GM19372 (cell line): ENCODE results near the gene CNR2.
"Not testable (repeated sequence)": the region's sequence is repeated elsewhere in the genome, so short reads cannot be mapped to it uniquely, and the experiment has no call there.

Source experiments
- ATAC-seq: cut with Tn5 transposase; IDR thresholded peaks from one replicate; pipeline ENCODE4 v1.9.1; 2021; ENCODE audit warnings: mild to moderate bottlenecking, low read depth, moderate library complexity; ENCODE audit not compliant: unreplicated experiment

Gene CNR2

GRCh38 chr1:23913212-23913880, at the start of gene CNR2:
TSS of gene CNR2 (minus strand) at chr1:23913362. CDS start at chr1:23875617, 37,745 bp downstream.
- ATAC-seq = no peak

GRCh38 chr1:23960291-23961020, 47.3 kb upstream of the CNR2 start:
- no peak for ATAC-seq

- peak; percentile 75 for ATAC-seq
These were observed 46.5 kb upstream of the CNR2 start, which contains the start of gene PNRC2 for GRCh38 chr1:23959461-23960290. TSS of gene PNRC2 (plus strand) at chr1:23959828. CDS start at chr1:23961458, 1,630 bp downstream.

DNA sequence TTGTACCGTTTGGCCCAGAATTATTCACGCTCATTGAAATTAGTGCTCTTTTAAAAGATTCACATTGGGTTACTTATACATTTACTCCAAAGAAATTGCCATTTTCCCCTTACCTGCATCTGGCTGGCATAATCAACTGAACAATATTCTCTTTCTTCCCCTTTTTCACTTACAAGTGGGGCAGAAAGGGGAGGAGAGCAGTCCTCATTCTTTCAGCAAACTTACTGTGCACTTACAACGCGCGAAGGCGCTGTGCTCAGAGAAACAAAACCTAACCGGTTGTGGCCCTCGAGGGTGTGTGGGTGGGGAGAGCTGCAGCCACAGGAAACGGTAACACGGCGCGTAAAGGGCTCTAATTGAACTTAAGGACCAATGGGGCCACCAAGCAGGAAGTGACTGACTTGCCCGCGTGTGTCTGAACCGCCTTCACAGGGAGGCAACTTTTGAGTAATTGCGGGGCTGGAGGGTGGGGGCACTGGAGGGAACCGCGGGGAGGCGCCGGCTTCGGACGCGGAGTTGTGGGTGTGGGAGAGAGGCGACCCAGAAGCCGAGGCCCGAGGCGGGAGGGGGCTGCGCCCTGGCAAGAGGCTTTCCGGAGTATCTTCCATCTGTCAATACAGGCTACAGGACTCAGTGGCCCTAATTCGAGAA, 45.8 kb upstream of the CNR2 start:
- peak; percentile 58 for ATAC-seq

- not testable (repeated sequence) for ATAC-seq
These were observed 45.1 kb upstream of the CNR2 start for GRCh38 chr1:23958040-23958809.

DNA sequence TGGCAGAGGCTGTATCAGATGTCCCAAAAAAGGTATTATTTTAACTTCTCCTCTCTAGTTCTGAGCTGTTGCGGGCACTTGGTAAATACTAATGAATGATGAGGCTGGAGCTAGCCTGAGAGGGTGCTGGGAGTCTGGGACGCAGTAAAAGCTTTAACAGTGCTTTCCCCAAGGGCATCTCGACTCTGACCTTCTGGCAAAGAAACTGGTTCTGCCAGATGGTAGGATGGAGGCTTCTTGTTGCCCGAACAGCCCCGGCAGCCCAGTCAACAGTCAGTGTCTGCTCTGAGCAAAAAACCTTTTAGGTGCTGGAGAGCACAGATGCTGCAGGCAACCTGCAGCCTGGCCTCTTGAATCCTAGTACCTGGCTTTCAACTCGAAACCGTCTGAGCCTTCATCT, 43.9 kb upstream of the CNR2 start:
- ATAC-seq = no peak

- no peak for ATAC-seq
These were observed 39.9 kb upstream of the CNR2 start for GRCh38 chr1:23953020-23953419.

- ATAC-seq = no peak
These were observed 34.2 kb upstream of the CNR2 start for GRCh38 chr1:23947366-23947765.

- ATAC-seq = no peak
These were observed 23.5 kb upstream of the CNR2 start for GRCh38 chr1:23936481-23937176.

DNA sequence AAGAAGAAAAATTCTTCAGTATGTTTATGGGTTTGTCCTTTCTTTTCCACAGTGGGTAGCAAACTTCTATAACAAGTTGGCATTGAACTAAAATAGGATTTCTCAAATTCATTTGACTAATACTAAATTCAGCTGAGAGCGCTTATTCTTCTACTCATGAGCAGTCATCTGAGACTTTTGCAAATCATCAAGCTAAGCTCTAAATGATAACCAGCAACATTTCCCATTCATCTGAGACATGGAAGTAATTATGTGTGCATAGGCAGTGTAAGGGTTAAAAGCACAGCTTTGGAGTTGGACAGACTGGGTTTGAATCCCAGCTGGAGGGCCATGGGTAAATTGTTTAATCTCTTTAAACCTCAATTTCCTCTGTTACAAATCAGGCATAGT, 18.3 kb upstream of the CNR2 start:
- no peak for ATAC-seq

DNA sequence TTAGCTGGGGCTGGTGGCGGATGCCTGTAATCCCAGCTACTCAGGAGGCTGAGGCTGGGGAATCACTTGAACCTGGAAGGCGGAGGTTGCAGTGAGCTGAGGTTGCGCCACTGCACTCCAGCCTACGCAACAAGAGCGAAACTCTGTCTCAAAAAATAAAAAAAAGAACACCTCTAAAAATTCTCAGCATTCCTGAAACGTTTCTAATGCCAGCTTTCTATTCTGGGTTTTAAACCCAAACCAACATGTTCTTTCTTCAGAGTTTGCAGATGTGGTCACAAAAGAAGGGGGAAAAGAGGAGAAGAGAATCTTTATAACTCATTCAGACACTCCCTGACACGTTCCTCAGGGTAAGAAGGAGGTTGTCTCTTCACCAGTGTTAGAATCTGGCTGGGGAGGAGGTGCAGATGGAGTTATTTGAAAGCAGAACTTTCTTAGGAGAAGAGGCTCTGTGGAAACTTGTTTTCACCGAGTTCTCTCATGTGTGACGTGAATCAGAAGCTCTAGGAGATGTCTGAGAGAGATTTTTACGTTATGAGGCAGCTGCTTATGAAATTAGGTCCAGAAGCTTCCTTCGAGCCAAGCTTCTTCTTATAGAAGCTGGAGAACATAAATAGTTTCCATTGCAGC, 17.8 kb upstream of the CNR2 start:
- ATAC-seq = no peak

- ATAC-seq = no peak
These were observed 17.1 kb upstream of the CNR2 start for GRCh38 chr1:23930270-23930669.

- no peak for ATAC-seq
These were observed 15.6 kb upstream of the CNR2 start for GRCh38 chr1:23928789-23929188.

DNA sequence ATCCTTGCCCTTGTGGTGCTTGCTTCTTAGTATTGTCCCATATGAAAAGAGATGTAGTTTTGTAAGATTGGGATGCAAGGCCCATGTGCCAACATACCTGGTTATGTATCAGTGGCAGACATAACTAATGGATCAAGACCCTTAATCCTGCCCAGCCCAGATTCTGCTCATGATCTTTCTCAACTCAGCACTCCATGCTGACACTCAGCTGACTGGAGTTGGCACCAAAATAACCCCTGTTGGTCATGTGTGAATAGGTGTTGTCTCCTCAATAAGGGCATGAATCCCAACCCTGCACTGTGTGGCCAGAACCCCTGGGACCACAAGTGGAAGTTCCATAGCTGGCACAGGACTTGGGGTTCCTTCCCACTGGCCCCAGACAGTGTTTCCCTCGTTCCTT, 13.9 kb upstream of the CNR2 start:
- no peak for ATAC-seq

GRCh38 chr1:23925279-23925678, 12.1 kb upstream of the CNR2 start:
- ATAC-seq = no peak

GRCh38 chr1:23924601-23925000, 11.4 kb upstream of the CNR2 start:
- ATAC-seq = no peak

GRCh38 chr1:23923592-23924499, 10.7 kb upstream of the CNR2 start:
- ATAC-seq = no peak
